ENCODE results near the gene DBP.

GRCh38 chr19:48650974-48651682 lies 13.9 kb upstream of the DBP start:
- TF ChIP-seq EZH2phosphoT487 (IDR thresholded peaks at IDR 0.05; ENCODE audit: insufficient read depth, low read depth) (no peak), EZH2 (IDR thresholded peaks at IDR 0.05; ENCODE audit: insufficient read depth, poor library complexity, severe bottlenecking) (no peak)

Measured in GM23248 (cell line).